Fibroblast of lung (primary cell): ENCODE measurements around the gene SLC26A8. TPM values are rescaled to one million over a fixed set of nuclear protein-coding genes. Genes with fewer than 3 reads are reported as not detected.

ENCODE experiments used
- DNase-seq, 2 donors: peaks; one replicate each; pipeline versions ENCODE4 v3.0.0 to v3.0.0-alpha.2; 2010; ENCODE audit warnings: low read depth in 2 of 2
- H2AFZ ChIP-seq: 2 replicates; pipeline ENCODE4 v1.5.1; 2012; ENCODE audit warnings: low read length, control low read depth, inconsistent platforms
- H3K27ac ChIP-seq: 2 replicates; pipeline ENCODE4 v1.5.1; 2011; ENCODE audit warnings: low read length, control low read depth; ENCODE audit not compliant: insufficient read depth
- H3K27me3 ChIP-seq: 2 replicates; pipeline ENCODE4 v1.5.1; 2011; ENCODE audit warnings: mild to moderate bottlenecking, low read length; ENCODE audit not compliant: control insufficient read depth, insufficient read depth
- H3K36me3 ChIP-seq: 2 replicates; pipeline ENCODE4 v1.5.1; 2011; ENCODE audit warnings: low read length; ENCODE audit not compliant: control insufficient read depth, insufficient read depth
- H3K4me1 ChIP-seq: 2 replicates; pipeline ENCODE4 v1.5.1; 2011; ENCODE audit warnings: low read length; ENCODE audit not compliant: control insufficient read depth, insufficient read depth; ENCODE audit errors: extremely low read depth
- H3K4me2 ChIP-seq: 2 replicates; pipeline ENCODE4 v1.5.1; 2011; ENCODE audit warnings: low read length, control low read depth; ENCODE audit not compliant: insufficient read depth; ENCODE audit errors: extremely low read depth
- H3K4me3 ChIP-seq, 4 experiments: fragments of 200-600 bp in 1 of 4; sonication (generic) in 1 of 4; replicated peaks in 1 of 4; 2 replicates each; pipeline ENCODE4 v1.5.1; 2011 to 2016; ENCODE audit warnings: low read length in 4 of 4, low read depth in 3 of 4, mild to moderate bottlenecking in 3 of 4, control low read depth in 2 of 4, inconsistent platforms in 1 of 4, mixed read lengths in 1 of 4; ENCODE audit not compliant: insufficient read depth in 1 of 4; ENCODE audit errors: control extremely low read depth in 1 of 4
- H3K79me2 ChIP-seq: 2 replicates; pipeline ENCODE4 v1.5.1; 2012; ENCODE audit warnings: mild to moderate bottlenecking, low read length, inconsistent platforms; ENCODE audit not compliant: control insufficient read depth, insufficient read depth
- H3K9ac ChIP-seq: 2 replicates; pipeline ENCODE4 v1.5.1; 2011; ENCODE audit warnings: mild to moderate bottlenecking, low read length, control low read depth; ENCODE audit not compliant: insufficient read depth
- H3K9me3 ChIP-seq: 2 replicates; pipeline ENCODE4 v1.5.1; 2012; ENCODE audit warnings: low read depth, low read length; ENCODE audit not compliant: control insufficient read depth, insufficient read depth
- H4K20me1 ChIP-seq: 2 replicates; pipeline ENCODE4 v1.5.1; 2011; ENCODE audit warnings: low read length; ENCODE audit not compliant: control insufficient read depth, insufficient read depth; ENCODE audit errors: extremely low read depth
- CTCF ChIP-seq, 2 donors: IDR thresholded peaks in 1 of 2; conservative IDR thresholded peaks in 1 of 2; 1 replicate in 1 of 2; 2 replicates in 1 of 2; pipeline ENCODE4 v1.5.1; 2011 to 2012; ENCODE audit warnings: low read length in 2 of 2, control low read depth in 1 of 2, inconsistent platforms in 1 of 2, low read depth in 1 of 2, mild to moderate bottlenecking in 1 of 2
- EZH2 ChIP-seq: IDR thresholded peaks from 2 replicates; pipeline ENCODE4 v1.5.1; 2012; ENCODE audit warnings: low read length, control low read depth, mild to moderate bottlenecking; ENCODE audit errors: missing control alignments
- polyA plus RNA-seq, 2 donors: library from polyadenylated mRNA; depleted of rRNA in 1 of 2; stranded (reverse) in 1 of 2; unstranded in 1 of 2; fragments of >200 nt; gene quantifications; 2 replicates each; pipeline ENCODE4 v1.2.1, GENCODE V29; 2011 to 2012; ENCODE audit warnings: missing spikeins in 1 of 2
- total RNA-seq: library from RNA; depleted of rRNA; stranded (reverse); fragments of >200 nt; gene quantifications from 2 replicates; pipeline ENCODE4 v1.2.1, GENCODE V29; 2014

The SLC26A8 gene
- total and polyA plus RNA-seq, 2 donors (not counting 1 experiment from before 2014, with no cell fraction given): not detected

GRCh38 chr6:36072681-36073080 lies 48.2 kb upstream of the SLC26A8 start:
- DNase-seq: no peak
- Histone ChIP-seq H2AFZ (no peak overlapping the region), H3K27me3 (no peaks in the 10 kb centered on the region), H3K4me2 (no peak overlapping the region), H3K79me2 (peaks cover 26% of the 10 kb centered on the region), H3K9me3 (no peaks in the 10 kb centered on the region), H3K36me3 (peaks cover 4% of the 10 kb centered on the region), H3K4me1 (no peaks in the 10 kb centered on the region), H3K9ac (no peak overlapping the region), H3K4me3 (no peak overlapping the region), H4K20me1 (no peaks in the 10 kb centered on the region), H3K27ac (no peak overlapping the region)
- TF ChIP-seq EZH2 (no peak), CTCF (conservative IDR thresholded peaks at IDR 0.05 in 1 of 2, IDR thresholded peaks at IDR 0.05 in 1 of 2; ENCODE audit: low read depth in 1 of 2, low read length in 2 of 2) (no peak)

GRCh38 chr6:36071714-36072113 lies 47.3 kb upstream of the SLC26A8 start:
- DNase-seq: no peak
- H3K36me3 ChIP-seq: peaks cover 3% of the 10 kb centered on the region
- no peak overlapping the region for H3K9ac ChIP-seq
- H3K4me1 ChIP-seq: no peaks in the 10 kb centered on the region
- H3K27me3 ChIP-seq: no peaks in the 10 kb centered on the region
- H3K4me3 ChIP-seq: no peak overlapping the region
- no peak for TF ChIP-seq CTCF (conservative IDR thresholded peaks at IDR 0.05 in 1 of 2, IDR thresholded peaks at IDR 0.05 in 1 of 2; ENCODE audit: low read depth in 1 of 2, low read length in 2 of 2)
- no peak for TF ChIP-seq EZH2
- H4K20me1 ChIP-seq: no peaks in the 10 kb centered on the region
- no peak overlapping the region for H3K27ac ChIP-seq
- peaks cover 30% of the 10 kb centered on the region for H3K79me2 ChIP-seq
- no peaks in the 10 kb centered on the region for H3K9me3 ChIP-seq
- no peak overlapping the region for H2AFZ ChIP-seq
- H3K4me2 ChIP-seq: no peak overlapping the region

GRCh38 chr6:36071281-36071680 lies 46.8 kb upstream of the SLC26A8 start:
- no peak overlapping the region for H3K27ac ChIP-seq
- H3K4me3 ChIP-seq: no peak overlapping the region
- H3K9me3 ChIP-seq: no peaks in the 10 kb centered on the region
- H4K20me1 ChIP-seq: no peaks in the 10 kb centered on the region
- H3K27me3 ChIP-seq: no peaks in the 10 kb centered on the region
- no peak for DNase-seq
- no peak overlapping the region for H2AFZ ChIP-seq
- peaks cover 30% of the 10 kb centered on the region for H3K79me2 ChIP-seq
- H3K4me1 ChIP-seq: no peaks in the 10 kb centered on the region
- no peak overlapping the region for H3K4me2 ChIP-seq
- TF ChIP-seq EZH2 (no peak), CTCF (conservative IDR thresholded peaks at IDR 0.05 in 1 of 2, IDR thresholded peaks at IDR 0.05 in 1 of 2; ENCODE audit: low read depth in 1 of 2, low read length in 2 of 2) (no peak)
- peaks cover 3% of the 10 kb centered on the region for H3K36me3 ChIP-seq
- H3K9ac ChIP-seq: no peak overlapping the region
